Stimulated activated CD4-positive, alpha-beta T cell treated with anti-CD3 and anti-CD28 coated beads, Interleukin-15, amount 100 ng/mL, for 1 hour (primary cell): ENCODE data around the gene CHSY1.

Source experiments
- DNase-seq, 2 donors: peaks; one replicate each; pipeline ENCODE4 v3.0.0-alpha.2; 2020; ENCODE audit warnings: low read depth in 1 of 2, low spot score in 1 of 2

The CHSY1 gene

GRCh38 chr15:101156509-101157159, 95.2 kb downstream of the CHSY1 start:
- no peak for DNase-seq

GRCh38 chr15:101156061-101156460, 95.8 kb downstream of the CHSY1 start:
- DNase-seq: no peak

GRCh38 chr15:101153801-101154656, 97.8 kb downstream of the CHSY1 start:
- DNase-seq: no peak

- DNase-seq: no peak
Measured at GRCh38 chr15:101152914-101153313, 98.9 kb downstream of the CHSY1 start.

- no peak for DNase-seq
Measured at GRCh38 chr15:101151288-101151687, 100.6 kb downstream of the CHSY1 start.

GRCh38 chr15:101150723-101151040, 101.2 kb downstream of the CHSY1 start:
- DNase-seq: no peak

- no peak for DNase-seq
Measured at GRCh38 chr15:101149864-101150722, 101.8 kb downstream of the CHSY1 start.

- no peak for DNase-seq
Measured at GRCh38 chr15:101148881-101149664, 102.8 kb downstream of the CHSY1 start.

- DNase-seq: no peak
Measured at GRCh38 chr15:101148166-101148880, 103.5 kb downstream of the CHSY1 start.

- no peak for DNase-seq
Measured at GRCh38 chr15:101147181-101147580, 104.7 kb downstream of the CHSY1 start.

- DNase-seq: no peak
Measured at GRCh38 chr15:101146118-101146702, 105.6 kb downstream of the CHSY1 start.

- DNase-seq: no peak
Measured at GRCh38 chr15:101145362-101145761, 106.5 kb downstream of the CHSY1 start.

GRCh38 chr15:101143321-101143720, 108.5 kb downstream of the CHSY1 start:
- no peak for DNase-seq

GRCh38 chr15:101142711-101143110, 109.1 kb downstream of the CHSY1 start:
- DNase-seq: no peak

GRCh38 chr15:101141926-101142527, 109.8 kb downstream of the CHSY1 start:
- DNase-seq: no peak

GRCh38 chr15:101140697-101141065, 111.2 kb downstream of the CHSY1 start:
- no peak for DNase-seq

GRCh38 chr15:101139986-101140696, 111.7 kb downstream of the CHSY1 start:
- DNase-seq: no peak

GRCh38 chr15:101138913-101139880, 112.7 kb downstream of the CHSY1 start:
- DNase-seq: no peak
